BJ (cell line): ENCODE measurements around the gene PNPLA4. TPM values are rescaled to one million over a fixed set of nuclear protein-coding genes. Genes with fewer than 3 reads are reported as not detected.

Source experiments
- CTCF ChIA-PET: fragments of 350-600 bp; formaldehyde crosslinking; extraction: SDS; loops from one replicate; lab custom pipeline; 2021; ENCODE audit warnings: antibody characterized with exemption, inconsistent platforms; lab: Yijun Ruan, JAX
- POLR2A ChIA-PET: fragments of 300-600 bp; sonication (Branson Sonifier 250); formaldehyde crosslinking; extraction: SDS; loops from one replicate; lab custom pipeline; 2021; ENCODE audit warnings: antibody characterized with exemption; lab: Charles Lee
- DNase-seq: peaks from one replicate; pipeline ENCODE4 v3.0.0-alpha.2; 2011; ENCODE audit warnings: low read depth
- H3K27me3 ChIP-seq: 2 replicates; pipeline ENCODE4 v1.6.0; 2011; ENCODE audit warnings: low read length; ENCODE audit not compliant: control insufficient read depth, insufficient read depth
- H3K36me3 ChIP-seq: 2 replicates; pipeline ENCODE4 v1.5.1; 2011; ENCODE audit warnings: low read length; ENCODE audit not compliant: control insufficient read depth, insufficient read depth
- H3K4me3 ChIP-seq: 2 replicates; pipeline ENCODE4 v1.5.1; 2011; ENCODE audit warnings: low read depth, mild to moderate bottlenecking, control low read depth, low read length
- CTCF ChIP-seq: IDR thresholded peaks from 2 replicates; pipeline ENCODE4 v1.5.1; 2011; ENCODE audit warnings: low read depth, mild to moderate bottlenecking, control low read depth, inconsistent platforms, low read length, moderate library complexity; ENCODE audit not compliant: insufficient read depth
- polyA plus RNA-seq: library from polyadenylated mRNA; depleted of rRNA; stranded (reverse); fragments of >200 nt; gene quantifications from 2 replicates; pipeline ENCODE4 v1.2.3, GENCODE V29; 2011

The PNPLA4 gene
- polyA plus RNA-seq, 1 experiment: 20.1 TPM

GRCh38 chrX:7953446-7953845 lies 26.2 kb upstream of the PNPLA4 start:
- Histone ChIP-seq H3K27me3 (no peaks in the 10 kb centered on the region), H3K36me3 (no peaks in the 10 kb centered on the region), H3K4me3 (no peak overlapping the region)
- TF ChIP-seq CTCF: no peak
- no peak for DNase-seq
- ChIA-PET CTCF (no interaction called here), POLR2A (no interaction called here)

GRCh38 chrX:7950865-7951264 lies 23.7 kb upstream of the PNPLA4 start:
- H3K36me3 ChIP-seq: no peaks in the 10 kb centered on the region
- ChIA-PET CTCF (no interaction called here), POLR2A (no interaction called here)
- no peak overlapping the region for H3K4me3 ChIP-seq
- H3K27me3 ChIP-seq: no peaks in the 10 kb centered on the region
- no peak for DNase-seq
- TF ChIP-seq CTCF: no peak

- DNase-seq: no peak
- POLR2A ChIA-PET: no interaction called here
- CTCF ChIA-PET: no interaction called here
- no peaks in the 10 kb centered on the region for H3K27me3 ChIP-seq
- no peak overlapping the region for H3K4me3 ChIP-seq
- no peak for TF ChIP-seq CTCF
- H3K36me3 ChIP-seq: no peaks in the 10 kb centered on the region
Measured at GRCh38 chrX:7948483-7948882, 21.3 kb upstream of the PNPLA4 start.

- no peak overlapping the region for H3K4me3 ChIP-seq
- POLR2A ChIA-PET: no interaction called here
- TF ChIP-seq CTCF: no peak
- no peaks in the 10 kb centered on the region for H3K36me3 ChIP-seq
- no peaks in the 10 kb centered on the region for H3K27me3 ChIP-seq
- no peak for DNase-seq
- CTCF ChIA-PET: no interaction called here
Measured at GRCh38 chrX:7946960-7947359, 19.7 kb upstream of the PNPLA4 start.

- ChIA-PET CTCF (no interaction called here), POLR2A (no interaction called here)
- Histone ChIP-seq H3K27me3 (no peaks in the 10 kb centered on the region), H3K4me3 (no peak overlapping the region), H3K36me3 (no peaks in the 10 kb centered on the region)
- DNase-seq: no peak
- TF ChIP-seq CTCF: no peak
Measured at GRCh38 chrX:7943600-7944245, 16.5 kb upstream of the PNPLA4 start.
